GM21619 (cell line): ENCODE data around the gene PDZRN3.
"Not testable (repeated sequence)": the region's sequence is repeated elsewhere in the genome, so short reads cannot be mapped to it uniquely, and the experiment has no call there.

Experiments
- ATAC-seq: cut with Tn5 transposase; IDR thresholded peaks from one replicate; pipeline ENCODE4 v1.9.1; 2021; ENCODE audit not compliant: unreplicated experiment

The PDZRN3 gene

GRCh38 chr3:73592154-73593144 lies 32.3 kb downstream of the PDZRN3 start:
- ATAC-seq, result no peak

- ATAC-seq, result no peak
Measured at GRCh38 chr3:73591286-73591800, 33.4 kb downstream of the PDZRN3 start.

DNA sequence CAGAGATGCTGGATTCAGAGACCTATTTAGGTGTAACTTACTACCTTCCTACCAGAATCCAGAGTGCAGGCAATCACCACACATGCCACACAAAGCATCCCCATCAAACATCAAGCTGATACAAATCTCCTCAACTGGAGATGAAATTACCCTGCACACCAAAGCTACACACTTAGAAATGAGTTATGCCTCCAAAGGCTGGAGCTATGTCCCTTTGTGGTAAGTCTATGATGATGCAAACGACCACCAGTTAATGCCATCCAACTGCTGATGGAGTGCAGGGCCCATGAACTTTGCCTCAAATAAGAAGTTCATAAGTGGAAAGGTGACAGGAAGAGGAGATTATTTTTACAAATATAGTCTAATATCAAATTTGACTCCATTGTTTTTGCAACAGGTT lies 38.1 kb downstream of the PDZRN3 start:
- no peak for ATAC-seq

DNA sequence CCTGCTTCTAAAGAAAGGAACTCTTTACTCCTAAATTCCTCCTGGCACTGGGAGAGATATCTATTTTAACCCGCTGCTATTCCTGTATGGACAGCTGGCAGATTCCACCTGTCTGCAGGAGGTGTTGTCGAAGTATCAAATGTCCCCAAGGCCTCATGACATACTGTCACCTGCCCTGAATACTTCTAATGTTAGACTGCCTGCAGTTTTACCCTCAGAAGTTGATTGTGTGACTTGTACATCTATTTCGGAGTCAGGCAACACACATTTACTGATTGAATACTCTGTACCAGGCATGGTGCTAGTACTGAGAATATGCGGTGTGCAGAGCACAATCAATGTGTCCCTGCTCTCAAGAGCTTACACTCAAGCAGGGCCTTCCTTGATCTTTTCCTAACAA lies 38.6 kb downstream of the PDZRN3 start:
- no peak for ATAC-seq

DNA sequence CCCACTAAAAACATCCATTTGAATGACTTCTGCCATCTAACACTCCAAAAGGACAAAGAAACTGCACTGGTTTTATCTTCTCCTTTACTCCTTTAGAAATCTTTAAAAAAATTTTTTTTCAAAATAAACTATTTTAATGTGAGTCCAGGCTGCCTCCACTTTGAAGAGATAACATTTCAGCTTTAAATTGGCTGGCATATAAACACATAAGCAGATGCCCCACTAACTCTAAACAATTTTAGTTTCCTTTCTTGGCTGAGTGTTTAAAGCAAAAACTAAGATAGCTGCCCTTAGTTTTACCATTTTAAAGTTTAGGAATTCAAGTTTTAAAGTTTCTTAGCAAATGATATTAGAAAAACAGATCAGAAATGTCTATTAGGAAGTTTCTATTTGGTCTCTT lies 39.9 kb downstream of the PDZRN3 start:
- no peak for ATAC-seq

DNA sequence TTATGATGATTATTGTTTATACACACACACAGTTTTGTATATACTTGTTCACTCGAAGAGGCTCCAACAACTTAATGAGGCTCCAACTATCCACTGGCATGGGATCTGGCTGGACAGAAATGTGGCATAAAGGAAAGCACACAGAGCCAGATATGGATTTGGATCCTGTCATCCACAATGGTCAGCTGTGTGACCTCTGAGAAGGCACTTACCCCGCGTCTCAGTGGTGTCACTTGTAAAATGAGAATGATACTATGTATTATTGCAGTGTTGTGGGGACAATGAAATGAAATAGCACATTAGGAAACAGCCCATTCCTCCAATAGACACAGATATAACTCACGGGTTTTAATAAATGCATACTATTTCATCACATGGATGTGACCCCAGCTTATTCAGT lies 42.2 kb downstream of the PDZRN3 start:
- ATAC-seq, result no peak

DNA sequence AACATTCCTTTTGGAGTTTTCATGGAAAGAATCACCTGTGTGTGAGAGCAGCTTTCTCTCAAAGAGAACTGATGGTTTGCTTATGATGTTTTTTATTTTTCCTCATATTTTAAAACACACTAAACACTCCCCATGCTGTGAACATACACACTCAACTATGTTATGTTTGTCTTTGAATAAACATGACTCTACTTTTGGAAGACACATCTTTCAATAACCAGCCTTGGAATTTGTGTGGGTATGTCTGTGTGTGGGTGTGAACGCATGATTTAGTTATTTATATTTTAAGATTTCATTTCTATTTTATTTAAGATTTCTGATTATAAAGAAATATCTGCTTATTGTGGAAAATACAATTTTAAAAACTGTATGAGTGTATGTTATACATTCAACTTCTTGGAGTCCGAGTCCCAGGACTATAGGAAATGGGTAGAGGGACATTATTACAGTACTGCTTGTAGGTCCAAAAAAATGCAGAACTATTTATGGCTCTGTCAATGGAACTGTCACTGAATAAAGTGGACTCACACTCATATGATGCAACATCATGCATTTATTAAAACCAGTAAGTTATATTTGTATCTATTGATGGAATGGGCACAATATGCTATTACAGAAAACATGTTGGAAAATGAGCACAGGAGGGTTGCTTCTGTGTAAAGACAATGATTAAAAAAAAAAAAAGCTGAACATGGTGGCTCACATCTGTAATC lies 43.5 kb downstream of the PDZRN3 start:
- ATAC-seq, result no peak

DNA sequence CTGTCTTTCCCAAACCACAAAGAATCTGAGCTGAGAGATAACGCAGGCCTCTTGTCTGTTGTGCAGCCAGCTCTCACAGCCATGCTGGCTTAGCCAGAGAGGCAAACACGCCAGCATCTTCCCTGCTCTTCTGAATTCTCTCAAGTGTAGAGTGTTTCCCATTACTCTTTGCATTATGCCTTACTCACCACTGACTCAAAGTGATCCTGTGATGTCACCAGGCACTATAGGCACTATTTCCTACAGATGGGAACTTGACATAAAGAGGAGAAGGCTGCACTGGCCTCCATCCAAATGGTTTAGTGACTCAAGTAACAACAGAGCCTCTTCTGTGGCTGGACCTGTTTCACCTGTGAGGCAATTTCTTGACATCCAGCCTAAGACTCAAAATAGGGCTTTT lies 44.4 kb downstream of the PDZRN3 start:
- no peak for ATAC-seq

GRCh38 chr3:73577704-73578103 lies 47.0 kb downstream of the PDZRN3 start:
- no peak for ATAC-seq

- ATAC-seq, result no peak
Measured at GRCh38 chr3:73576999-73577461, 47.7 kb downstream of the PDZRN3 start.

GRCh38 chr3:73575953-73576352 lies 48.8 kb downstream of the PDZRN3 start:
- no peak for ATAC-seq

DNA sequence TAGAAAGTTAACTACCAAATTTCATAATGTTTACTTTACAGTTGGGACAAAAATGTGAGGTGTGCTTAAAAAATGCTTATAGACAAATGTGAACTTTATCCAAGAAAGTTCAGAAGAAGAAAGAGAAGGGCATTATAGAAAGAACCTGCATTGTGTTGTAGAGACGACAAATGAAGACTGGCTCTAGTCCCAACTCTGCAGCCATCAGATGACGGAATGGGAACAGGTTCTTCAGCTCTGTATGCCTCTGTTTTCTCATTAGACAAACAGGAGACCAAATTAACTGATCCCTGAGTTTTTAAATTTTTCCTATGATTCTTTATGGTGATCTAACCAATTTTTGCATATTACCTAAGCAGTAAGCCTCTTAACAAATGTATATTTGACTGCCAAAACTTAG lies 49.2 kb downstream of the PDZRN3 start:
- ATAC-seq, result no peak

- ATAC-seq, result no peak
Measured at GRCh38 chr3:73573204-73573603, 51.5 kb downstream of the PDZRN3 start.

GRCh38 chr3:73572368-73572767 lies 52.4 kb downstream of the PDZRN3 start:
- no peak for ATAC-seq

DNA sequence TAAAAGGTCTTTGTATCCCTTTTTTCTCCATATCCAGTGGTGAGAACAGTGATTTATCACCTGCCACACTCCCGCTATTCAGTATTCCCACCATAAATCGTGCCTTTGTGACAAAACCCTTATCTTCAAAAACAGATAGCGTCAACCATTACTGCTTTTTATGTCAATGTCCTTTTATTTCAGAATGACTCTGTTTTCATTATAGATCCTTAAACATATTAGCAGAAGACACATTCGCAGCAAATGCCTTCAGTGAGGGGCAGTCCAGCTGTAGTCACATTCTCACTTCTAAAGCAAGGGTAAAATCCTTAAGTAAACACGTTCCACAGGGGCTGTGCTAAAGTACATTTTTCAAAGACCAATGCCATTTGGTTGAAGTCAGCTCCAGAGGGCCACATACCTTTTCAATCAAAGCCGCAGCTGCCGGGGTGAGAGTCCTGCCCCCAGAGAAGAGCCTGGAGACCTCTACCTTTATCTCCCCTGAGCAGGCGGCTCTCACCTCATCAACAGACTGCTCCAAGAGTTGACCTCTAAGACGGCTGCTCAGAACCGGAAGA lies 53.4 kb downstream of the PDZRN3 start:
- no peak for ATAC-seq

DNA sequence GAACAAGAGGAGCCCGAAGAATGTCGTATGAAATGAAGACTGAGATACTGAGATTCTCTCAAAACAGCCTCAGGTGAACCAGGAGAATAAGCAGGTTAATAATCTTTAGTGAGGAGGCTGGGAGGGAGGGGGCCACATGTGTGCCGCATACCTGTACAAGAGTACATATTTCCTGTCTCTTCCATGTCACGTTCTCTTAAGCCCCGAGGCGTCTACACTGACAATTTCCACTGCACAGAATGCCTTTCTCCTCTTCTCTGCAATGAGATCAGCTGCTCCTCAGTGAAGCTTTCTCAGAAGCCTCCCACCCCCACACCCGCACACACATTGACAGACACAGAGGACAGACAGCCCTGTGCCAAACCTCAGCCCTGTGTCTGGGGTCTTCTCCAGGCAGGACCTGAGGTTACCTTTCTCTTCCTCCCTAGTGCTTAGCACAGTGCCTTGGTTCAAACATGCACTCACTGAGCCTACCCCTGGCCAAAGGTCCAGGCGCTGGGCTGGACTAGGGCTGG lies 55.4 kb downstream of the PDZRN3 start:
- no peak for ATAC-seq

- ATAC-seq, result no peak
Measured at GRCh38 chr3:73568371-73568862, 56.3 kb downstream of the PDZRN3 start.

- ATAC-seq, result not testable (repeated sequence)
Measured at GRCh38 chr3:73565374-73565773, 59.4 kb downstream of the PDZRN3 start.

- ATAC-seq, result no peak
Measured at GRCh38 chr3:73563896-73564582, 60.7 kb downstream of the PDZRN3 start.

GRCh38 chr3:73561494-73561893 lies 63.2 kb downstream of the PDZRN3 start:
- no peak for ATAC-seq
